T-helper 2 cell treated with Interferon-gamma antibody and Interleukin-4, amounts not matched to agents 100 ng/mL and 5 ng/mL, for 36 hours (primary cell): ENCODE results near the gene RAD9A. TPM values are rescaled to one million over a fixed set of nuclear protein-coding genes. Genes with fewer than 3 reads are reported as not detected.

ENCODE experiments used
- intact Hi-C: fragments of 100-400 bp; cut with micrococcal nuclease; formaldehyde crosslinking; loops from one replicate; pipeline ENCODE4 v1.15.1; 2023
- total RNA-seq: library from RNA; stranded (reverse); gene quantifications from 2 replicates; pipeline ENCODE4 v1.2.3, GENCODE V29; 2022

Gene RAD9A
- total RNA-seq, 1 donor from 2014 or later = 44.8 TPM

DNA sequence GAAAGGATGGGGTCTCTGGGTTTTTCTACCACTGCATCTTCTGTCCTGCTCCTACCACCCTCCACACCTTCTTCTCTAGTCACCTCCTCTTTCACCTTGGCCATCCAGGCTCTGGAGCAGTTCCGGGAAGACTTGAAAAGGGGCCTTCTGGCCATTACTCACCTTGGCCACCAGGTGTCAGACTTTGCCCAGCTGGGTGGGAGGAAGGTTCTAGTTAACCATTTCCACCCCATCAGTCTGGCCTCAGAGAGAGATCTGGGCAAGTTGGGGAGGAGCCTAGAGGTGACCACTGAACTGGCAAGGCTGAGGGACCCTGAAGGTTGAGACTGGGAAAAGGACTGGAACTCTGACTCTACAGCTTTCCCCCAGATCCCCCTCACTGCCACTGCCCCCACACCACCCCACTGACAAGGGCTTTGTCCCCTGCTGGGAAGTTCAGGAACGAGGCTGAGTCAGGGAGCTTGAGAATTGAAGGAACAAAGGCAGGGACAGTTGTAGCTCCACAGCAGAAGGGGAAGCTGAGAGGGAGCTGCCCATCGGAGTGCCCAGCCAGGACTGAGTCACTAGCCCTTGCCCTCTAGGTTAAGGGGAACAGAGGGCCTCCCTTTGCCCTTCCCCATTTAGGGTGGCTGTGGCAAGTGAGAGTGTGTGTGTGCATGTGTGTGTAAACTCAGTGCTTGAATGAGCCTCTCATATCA lies 34.8 kb upstream of the RAD9A start:
- intact Hi-C loops = loop anchor here (1.0 kb wide), 1 partner anchor 25 kb away; no protein-coding TSS in a partner anchor

DNA sequence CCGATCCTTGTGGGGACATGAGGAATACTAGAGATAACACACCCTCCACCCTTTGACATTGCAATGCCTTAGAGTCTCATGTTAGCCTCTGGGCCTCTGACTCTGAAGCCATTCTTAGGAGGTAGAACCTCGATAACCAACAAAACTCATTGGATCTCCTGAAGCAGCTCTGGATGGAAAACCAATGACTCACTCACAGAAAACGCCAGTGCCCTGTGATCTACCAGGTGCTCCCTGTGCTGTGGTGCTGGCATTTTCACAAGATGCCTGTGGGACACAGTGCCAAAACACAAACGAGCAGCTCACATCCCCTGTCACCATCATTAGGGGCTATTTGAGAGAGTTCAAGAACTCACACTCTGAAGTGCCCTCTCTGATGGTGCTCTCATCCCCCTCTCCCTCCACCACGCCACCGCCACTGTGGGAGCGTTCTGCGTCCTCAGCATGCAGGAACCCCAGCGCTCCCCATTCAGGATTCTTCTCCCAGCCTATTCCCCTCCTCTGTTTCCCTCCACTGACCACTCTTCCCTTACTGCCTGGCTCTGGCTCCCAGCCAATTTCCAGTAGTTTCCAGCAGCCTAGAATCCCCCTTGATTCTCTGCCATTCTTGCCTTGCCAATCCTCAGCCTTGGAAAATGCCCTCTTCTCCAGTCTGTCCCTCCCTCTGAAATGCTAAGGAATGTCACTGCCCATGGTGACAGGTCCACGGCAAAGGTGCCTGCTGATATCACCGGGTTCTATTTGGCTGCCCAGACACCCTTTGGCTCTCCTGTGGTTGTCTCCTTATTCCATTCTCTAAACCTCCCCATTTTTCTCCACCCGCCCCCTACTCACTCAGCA lies 33.7 kb upstream of the RAD9A start:
- intact Hi-C loops = loop anchor here (1.0 kb wide), 1 partner anchor 24 kb away; no protein-coding TSS in a partner anchor

DNA sequence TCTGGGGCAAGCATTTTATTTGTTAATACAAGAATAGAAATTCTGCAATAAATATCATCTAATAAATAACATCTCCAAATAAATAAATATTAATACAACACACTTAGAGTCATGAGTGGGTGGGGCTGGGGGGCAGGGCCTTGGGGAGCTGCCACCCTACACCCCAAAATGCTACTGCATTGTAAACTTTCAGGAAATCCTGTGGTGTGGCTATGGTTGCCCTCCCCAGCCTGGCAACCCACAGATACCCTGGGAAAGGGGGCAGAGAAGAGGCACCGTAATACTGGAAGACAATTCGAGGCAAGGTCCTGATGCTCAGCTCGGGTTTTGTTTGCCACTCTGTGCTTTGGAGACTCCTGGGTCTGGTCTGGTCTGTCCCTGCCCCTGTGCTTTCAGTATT lies 27.6 kb upstream of the RAD9A start:
- intact Hi-C loops = no loop called here

DNA sequence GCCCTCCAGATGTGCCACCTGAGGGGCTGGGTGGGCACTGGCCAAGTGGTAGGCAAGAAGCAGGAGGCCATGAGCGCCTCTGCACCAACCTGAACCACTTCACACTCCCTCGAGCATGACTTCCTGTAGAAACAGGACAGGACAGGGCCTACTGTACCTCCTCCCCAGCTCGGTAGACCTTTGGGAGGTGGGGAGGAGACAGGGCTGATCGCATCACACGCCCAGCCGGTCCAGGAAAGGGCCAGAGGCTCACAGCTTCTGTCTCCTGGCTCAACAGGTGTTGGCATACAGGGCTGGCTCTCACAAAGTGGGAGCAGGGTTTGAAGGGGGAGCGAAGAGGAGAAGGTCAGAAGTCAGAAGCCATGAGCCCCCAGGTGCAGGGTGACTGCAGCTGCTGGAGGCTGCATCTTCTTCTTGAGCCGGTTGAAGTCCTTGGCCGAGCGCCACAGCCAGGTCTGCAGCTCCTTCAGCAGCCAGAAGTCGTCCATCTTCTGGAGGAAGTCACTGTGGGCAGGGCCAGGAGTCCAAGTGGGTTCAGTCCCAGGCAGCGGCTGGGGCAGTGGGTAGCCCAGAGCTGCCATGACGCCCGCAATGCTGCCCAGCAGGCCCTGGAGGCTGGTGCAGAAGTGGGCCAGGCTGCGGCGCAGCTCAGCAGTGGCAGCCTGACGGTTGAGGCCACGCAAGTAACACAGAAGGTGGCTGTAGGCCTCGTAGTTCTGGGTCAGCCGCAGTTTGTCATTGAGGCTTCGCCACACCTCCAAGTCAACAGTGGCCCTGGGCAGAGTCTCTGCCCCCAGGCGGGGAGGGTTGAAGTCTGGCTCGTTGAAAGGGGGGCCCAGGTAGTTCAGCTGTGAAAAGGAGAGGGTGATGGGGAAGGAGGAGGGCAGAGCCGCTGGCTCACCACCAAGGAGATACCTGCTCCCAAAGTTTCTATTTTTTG lies 26.7 kb upstream of the RAD9A start:
- intact Hi-C loops = no loop called here

DNA sequence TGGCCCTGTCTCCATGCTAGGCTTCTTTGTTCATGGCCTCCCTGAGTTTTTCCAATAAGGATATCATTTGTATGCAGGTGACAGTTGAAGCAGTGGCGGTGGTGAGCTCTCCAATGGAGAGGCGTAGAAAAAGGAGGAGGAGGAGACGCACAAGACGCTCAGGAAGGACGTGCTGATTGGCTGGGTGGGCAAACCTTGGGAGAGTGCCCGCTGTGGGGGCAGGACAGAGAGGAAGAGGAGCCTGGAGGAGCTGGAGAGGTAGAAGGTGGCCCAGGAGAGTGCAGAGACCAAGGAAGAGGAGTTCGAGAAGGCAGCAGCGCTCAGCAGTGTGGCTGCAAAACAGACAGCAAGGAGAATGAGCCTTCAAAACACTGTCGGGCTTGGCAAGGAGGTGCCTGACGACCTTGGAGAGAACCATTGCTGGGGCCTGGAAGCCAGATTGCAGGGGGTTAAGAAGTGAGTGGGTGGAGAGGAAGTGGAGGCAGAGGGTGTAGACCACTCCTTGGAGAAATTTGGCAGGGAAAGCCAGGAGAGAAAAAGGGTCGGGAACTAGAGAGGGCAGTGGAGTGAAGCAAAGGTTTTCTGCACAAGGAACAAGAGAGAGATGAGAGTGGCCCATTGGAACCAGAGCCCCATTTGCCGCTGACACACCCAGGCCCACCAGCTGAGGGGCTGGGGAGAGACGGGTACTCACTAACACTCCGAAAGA lies 25.9 kb upstream of the RAD9A start:
- intact Hi-C loops = no loop called here

DNA sequence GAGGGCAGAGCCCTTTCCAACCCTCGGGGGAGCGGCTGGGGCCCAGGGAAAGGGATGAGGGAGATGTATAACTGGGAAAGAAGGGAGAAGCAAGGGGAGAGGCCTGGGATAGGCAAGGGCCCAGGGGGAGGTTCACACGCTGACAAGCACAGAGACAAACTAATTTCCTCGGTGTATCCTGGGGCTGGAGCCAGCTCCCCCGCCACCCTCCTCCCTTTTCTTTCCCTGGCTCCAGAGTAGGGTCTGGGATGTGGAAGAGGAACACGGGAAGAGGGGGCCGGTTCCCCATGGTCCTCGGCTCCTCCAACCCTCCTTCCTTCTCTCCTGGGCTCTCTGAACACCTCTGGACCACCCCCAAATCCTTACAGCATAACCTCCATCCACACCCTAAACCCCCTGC lies 25.2 kb upstream of the RAD9A start:
- intact Hi-C loops = no loop called here

DNA sequence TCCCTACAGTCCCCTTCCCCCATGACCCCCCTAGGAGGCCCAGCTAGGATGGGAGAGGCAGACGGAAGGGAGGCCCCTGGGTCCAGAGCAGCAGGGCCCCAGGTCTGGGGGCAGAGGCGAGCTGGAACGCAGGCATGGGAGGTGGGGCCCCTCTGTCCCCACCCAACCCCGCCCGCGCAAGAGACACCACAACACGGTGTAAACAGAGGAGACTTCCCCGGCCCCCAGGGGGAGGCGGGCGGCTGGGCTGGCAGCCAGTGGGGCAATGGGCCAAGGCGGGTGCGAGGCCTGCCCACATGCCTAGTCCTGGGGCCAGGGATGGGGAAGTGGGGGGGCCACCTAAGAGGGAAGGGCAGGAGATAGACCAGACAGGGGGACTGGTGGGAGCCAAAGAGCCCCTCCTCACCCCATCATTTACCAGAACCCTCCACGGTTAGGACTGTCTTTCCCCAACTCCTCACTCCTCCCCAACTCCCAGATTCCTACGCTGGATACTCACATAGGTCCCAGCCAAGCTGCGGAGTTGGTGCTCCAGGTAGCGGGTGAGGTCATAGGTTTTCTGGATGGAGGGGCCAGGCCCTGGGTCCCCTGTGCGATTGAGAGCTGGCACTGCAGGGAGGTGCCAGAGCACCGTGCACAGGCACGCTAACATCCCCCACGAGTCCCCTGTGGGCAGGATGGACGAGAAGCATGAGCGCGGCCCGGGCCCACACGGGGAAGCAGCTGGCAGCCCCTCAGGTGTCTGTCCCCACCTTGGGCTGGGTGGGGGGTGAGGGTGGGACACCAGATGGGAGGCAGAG lies 24.6 kb upstream of the RAD9A start:
- intact Hi-C loops = no loop called here

DNA sequence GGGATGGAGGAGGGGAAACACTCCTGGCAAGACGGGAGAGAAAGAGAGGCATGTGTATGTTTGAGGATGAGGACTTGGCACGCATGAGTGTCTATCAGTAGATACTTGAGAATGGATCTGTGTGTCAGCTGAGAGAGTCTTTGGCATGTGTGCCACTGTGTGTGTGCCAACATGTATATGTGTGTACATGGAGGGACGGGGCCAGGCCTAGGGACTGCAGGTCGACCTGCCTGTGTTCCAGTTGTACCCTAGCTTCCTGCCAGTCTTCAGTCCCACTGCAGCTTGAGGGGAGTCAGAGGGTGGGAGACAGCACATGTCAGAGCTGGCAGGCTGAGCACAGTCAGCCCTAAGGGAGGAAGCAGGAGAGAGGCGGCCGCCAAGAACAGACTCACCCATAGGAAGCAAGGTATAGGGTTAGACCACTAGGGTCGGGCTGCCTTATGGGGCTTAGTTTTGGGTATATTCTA lies 24.0 kb upstream of the RAD9A start:
- intact Hi-C loops = no loop called here

DNA sequence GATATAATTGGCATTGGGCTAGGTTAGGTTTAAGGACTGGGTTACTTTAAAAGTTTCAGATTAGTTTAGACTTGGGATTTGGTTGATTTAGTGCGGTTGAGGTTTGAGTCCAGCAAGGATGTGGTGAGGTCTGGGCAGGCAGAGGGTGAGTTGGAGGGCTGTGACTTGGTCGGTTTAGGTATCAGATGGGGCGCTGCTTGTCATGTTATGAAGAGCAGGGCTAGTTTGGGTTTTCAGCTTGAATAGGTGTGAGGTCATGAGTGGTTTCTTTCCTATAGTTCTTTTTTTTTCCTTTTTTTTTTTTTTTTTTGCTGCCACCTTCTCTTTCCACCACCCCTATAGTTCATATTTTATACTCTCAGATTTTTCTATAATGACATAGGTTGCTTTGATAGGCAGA lies 23.2 kb upstream of the RAD9A start:
- intact Hi-C loops = no loop called here

DNA sequence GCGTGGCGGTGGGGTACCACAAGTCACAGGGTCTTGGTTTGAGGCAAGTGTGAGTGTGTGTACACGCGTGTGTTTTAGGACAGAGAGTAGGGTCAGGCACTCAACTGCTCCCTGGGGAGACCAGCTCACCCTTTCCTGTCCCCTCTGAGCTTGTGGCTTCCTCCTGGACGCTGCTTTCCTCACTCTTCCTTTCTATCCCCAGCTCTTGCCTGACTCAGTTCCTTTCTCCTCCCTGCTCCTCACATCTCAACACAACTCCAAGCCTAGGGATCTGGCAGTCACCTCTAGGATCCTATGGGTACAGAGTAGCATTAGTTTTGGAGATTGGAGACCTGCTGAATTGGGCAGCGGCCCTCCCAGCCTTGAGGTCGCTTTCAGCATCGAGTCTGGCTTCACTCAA lies 22.5 kb upstream of the RAD9A start:
- intact Hi-C loops = no loop called here

DNA sequence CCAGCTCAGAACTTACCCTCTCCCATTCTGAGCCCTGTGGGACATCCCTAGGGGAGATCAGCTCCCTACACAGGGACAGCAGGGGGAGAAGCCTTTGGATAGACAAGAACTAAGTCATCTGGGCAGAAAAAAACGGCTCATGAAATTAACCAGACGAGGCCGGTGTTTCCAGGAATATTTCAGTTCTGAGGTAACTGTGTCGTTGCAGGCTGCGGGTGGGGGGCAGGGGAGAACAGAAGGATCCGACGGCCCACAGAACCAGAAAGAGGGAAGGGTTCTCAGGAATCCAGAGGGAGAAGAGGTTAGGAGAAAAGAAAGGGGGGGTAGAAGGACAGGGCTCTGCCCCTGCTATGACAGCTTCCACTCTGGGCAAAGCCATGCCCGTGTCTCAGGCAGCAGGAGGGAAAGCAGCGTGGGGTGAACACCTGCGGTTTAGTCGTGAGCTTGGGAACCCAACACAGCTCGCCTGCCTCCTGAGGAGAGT lies 21.9 kb upstream of the RAD9A start:
- intact Hi-C loops = no loop called here

DNA sequence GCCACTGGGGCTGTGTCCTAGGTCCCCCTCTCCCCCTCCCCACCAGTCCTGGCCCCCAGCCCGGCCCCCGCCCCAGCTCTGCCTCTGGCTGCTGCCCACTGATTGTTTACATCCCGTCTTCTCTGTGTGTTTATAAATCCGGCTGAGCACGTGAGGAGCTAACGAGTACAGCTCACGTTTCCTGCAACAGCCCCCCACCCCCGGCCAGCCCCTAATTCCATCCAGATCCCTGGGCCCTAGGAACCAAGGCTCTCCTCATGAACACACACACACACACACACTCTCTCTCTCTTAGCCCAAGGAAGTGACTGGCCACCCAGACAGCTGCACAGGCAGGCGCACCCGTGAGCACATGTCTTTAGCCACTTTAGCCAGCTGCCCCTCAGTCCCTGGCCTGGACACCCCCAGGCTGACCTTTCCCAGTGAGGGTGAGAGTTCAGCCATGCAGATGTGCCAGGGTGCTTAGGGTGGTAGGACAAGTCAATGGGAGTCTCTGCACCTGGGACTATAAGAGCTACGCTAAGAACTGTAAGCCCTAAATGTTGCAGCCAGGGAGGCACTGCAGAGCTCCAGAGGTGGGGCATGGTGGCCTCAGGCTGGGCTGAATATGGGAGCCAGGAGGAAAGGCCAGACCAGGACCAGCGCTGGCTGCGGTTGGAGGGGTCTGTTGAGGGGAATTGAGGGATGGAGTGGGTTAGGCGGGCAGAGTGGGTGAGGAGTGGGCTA lies 21.3 kb upstream of the RAD9A start:
- intact Hi-C loops = no loop called here

DNA sequence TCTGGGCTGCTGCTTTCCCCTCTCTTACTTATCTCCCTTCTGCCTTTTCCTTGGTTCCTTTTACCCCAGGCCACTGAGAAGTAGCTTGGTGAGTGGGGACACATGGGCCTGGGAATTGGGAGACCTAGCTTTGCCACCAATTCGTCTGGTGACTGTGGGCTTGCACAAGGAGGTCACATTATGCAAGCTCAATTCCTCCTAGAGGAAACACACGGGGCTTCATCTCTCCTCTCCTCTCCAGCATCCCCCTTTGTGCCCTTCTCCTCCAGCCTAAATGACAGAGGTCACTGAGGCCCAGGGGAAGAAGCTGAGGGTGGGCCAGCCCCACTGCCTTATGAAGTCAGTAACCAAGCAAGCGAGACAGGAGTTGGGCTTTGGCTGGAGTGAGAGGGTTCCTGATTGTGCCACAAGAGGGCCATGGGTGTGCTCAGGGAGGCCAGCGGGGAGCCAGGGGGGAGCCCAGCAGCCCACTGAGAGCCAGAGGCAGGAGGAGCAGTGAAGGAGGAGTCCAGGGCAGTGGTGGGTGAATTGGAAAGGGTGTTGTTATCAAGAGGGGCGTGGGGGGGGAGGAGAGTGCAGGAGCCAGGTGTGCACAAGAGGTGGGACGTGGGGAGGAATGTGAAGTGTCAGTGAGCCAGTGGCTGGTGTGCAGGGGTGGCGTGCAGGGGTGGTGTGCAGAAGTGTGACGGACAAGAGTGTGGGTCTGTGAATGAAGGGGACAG lies 20.4 kb upstream of the RAD9A start:
- intact Hi-C loops = no loop called here

DNA sequence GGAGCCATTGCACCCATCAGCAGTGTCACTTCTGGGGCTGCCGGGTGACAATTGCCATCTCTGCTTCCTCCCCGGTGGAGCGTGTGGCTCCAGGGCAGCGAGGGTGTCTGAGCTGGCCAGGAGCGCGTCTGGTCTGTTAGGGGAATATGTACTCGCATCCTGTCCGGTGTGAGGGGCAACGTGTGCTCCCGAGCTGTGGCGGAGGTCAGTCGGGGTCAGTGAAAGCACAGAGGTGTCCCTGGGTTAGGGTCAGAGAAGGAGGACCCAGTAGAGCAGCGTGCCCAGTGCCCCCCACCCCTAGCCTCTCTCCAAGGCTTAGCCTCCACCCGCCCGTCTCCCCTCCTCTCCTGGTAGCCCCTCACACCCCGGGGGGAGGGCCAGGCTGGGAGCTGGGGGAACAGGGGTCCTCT lies 19.9 kb upstream of the RAD9A start:
- intact Hi-C loops = no loop called here

DNA sequence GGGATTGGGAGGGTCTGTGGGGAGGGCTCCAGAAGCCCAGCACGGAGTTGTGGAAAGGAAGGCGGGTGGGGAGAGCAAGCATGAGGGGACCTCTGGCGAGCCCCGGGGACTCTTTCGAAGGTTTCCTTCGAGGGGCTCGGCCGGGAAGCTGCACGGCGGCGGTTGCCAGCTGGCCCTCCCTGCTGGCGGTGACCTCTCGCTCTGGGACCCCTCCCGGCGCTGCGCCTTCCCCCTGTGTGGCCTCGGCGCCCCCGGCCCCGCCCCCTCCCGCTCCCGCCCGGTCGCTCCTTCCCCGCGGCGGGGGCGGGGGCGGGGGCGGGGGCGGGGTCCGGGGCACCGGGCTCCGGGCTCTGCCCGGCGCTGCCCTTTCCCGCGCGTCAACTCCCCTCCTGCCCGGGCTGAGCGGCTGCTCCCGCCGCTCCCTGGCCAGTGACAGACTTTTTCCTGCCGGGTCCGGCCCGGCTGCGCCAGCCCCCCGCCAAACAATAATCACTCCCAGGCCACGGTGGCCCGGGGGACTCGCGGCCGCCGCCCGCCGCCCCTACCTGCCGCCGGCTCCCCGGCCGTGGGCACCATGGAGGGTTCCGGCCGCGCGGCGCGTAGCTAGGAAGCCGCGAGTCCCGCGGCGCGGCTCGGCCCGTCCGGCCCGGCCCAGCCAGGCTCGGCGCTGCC lies 19.3 kb upstream of the RAD9A start:
- intact Hi-C loops = no loop called here

DNA sequence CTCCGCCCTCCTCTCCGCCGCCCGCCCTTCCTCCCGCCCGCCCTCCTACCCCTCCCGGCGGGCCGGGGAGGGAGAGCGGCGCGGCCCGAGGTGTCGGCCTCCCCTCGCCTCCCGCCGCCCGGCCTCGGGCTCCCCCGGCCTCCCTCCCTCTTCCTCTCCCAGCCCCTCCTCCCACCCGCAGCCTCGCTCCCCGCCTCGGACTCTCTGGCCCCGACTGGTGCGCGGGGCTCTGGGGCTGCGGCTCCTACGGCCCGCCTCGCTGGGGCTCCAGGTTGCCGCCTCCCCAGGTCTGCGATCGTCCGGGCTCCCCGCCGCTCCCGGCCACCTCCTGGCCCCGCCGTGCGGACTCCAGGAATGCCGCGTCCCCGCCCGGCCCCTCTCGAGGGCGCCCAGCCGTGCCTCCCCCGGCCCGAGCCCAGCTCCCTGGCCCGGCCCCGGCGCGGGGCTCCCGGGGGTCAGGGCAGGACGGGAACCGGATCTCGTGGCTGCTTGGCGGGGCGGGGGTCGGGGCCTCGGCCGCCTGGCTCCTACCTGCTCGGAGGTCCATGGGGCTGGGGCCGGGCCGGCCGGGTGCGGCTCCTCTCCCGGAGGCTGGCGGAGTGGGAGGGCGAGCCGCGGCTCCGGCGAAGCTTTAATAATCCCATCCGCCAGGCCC lies 18.7 kb upstream of the RAD9A start, which contains the start of gene CLCF1:
TSS of gene CLCF1 (minus strand) at position 606 of the 655 bp plus-strand sequence. CDS start at position 547, 59 bp downstream.
- intact Hi-C loops = no loop called here
